ENCODE data around the gene SDHAF2. TPM values are rescaled to one million over a fixed set of nuclear protein-coding genes. Genes with fewer than 3 reads are reported as not detected.

Gene SDHAF2
- 23.6 and 43.7 TPM in 2 replicates for total RNA-seq (ENCODE audit: low replicate concordance)

GRCh38 chr11:61429691-61430582, at the start of gene SDHAF2, which contains the start of gene CPSF7:
Gene SDHAF2, plus strand, starts transcription at chr11:61430124. Its CDS starts 23 bp downstream, at chr11:61430147.
Gene CPSF7, minus strand, starts transcription at chr11:61429975. Its CDS starts 740 bp downstream, at chr11:61429235.

Other genes starting within 250 kb of the SDHAF2 start
- gene PGA3, start 226.6 kb upstream of the SDHAF2 start, total RNA-seq (ENCODE audit: low replicate concordance), result 2.8 TPM in 1 of 2 replicates, not detected in the other
- gene PGA4, start 207.8 kb upstream of the SDHAF2 start, total RNA-seq (ENCODE audit: low replicate concordance), result 0.59 TPM in 1 of 2 replicates, not detected in the other
- gene PGA5, start 188.9 kb upstream of the SDHAF2 start, total RNA-seq (ENCODE audit: low replicate concordance), result 1.1 TPM in 1 of 2 replicates, not detected in the other
- gene VWCE, start 134.8 kb upstream of the SDHAF2 start, total RNA-seq (ENCODE audit: low replicate concordance), result 0.38 and 3.3 TPM in 2 replicates
- 299 and 506 TPM in 2 replicates for gene DDB1, start 97.0 kb upstream of the SDHAF2 start, total RNA-seq (ENCODE audit: low replicate concordance)
- gene TKFC, start 96.9 kb upstream of the SDHAF2 start, total RNA-seq (ENCODE audit: low replicate concordance), result 10.3 and 21.0 TPM in 2 replicates
- gene CYB561A3, start 68.2 kb upstream of the SDHAF2 start, total RNA-seq (ENCODE audit: low replicate concordance), result 28.0 and 105 TPM in 2 replicates
- gene TMEM138, start 67.8 kb upstream of the SDHAF2 start, total RNA-seq (ENCODE audit: low replicate concordance), result 10.4 and 26.0 TPM in 2 replicates
- gene TMEM216, start 37.5 kb upstream of the SDHAF2 start, total RNA-seq (ENCODE audit: low replicate concordance), result 10.4 and 10.6 TPM in 2 replicates
- gene CPSF7, start 149 bp upstream of the SDHAF2 start, total RNA-seq (ENCODE audit: low replicate concordance), result 8.8 and 12.2 TPM in 2 replicates
- gene LRRC10B, start 78.6 kb downstream of the SDHAF2 start, total RNA-seq (ENCODE audit: low replicate concordance), result not detected in 2 replicates
- 0.53 and 12.5 TPM in 2 replicates for gene SYT7, start 151.0 kb downstream of the SDHAF2 start, total RNA-seq (ENCODE audit: low replicate concordance)

Data from smooth muscle cell of the coronary artery (primary cell).